GM12878 (cell line): ENCODE data around the gene PAOX.

Source experiments
- BACH1 ChIP-seq: fragments of 450-650 bp; IDR thresholded peaks from 2 replicates; pipeline ENCODE4 v1.6.1; 2017; ENCODE audit warnings: mild to moderate bottlenecking, borderline replicate concordance
- CBX5 ChIP-seq: sonication (generic); IDR thresholded peaks from 2 replicates; pipeline ENCODE4 v1.6.1; 2016; ENCODE audit warnings: low read depth, moderate library complexity, mild to moderate bottlenecking, inconsistent platforms
- GATAD2B ChIP-seq: fragments of 450-650 bp; conservative IDR thresholded peaks from 2 replicates; pipeline ENCODE4 v1.6.1; 2017; ENCODE audit warnings: low read depth, mild to moderate bottlenecking, moderate library complexity
- POLR2A ChIP-seq: IDR thresholded peaks from 2 replicates; pipeline ENCODE4 v1.6.1; 2011; ENCODE audit warnings: low read depth, mild to moderate bottlenecking, low read length
- POLR2AphosphoS5 ChIP-seq: IDR thresholded peaks from 2 replicates; pipeline ENCODE4 v1.6.1; 2011; ENCODE audit warnings: mild to moderate bottlenecking, low read length, inconsistent platforms
- RBBP5 ChIP-seq: fragments of 200-600 bp; sonication (generic); conservative IDR thresholded peaks from 2 replicates; pipeline ENCODE4 v1.6.1; 2016
- SREBF2 ChIP-seq: IDR thresholded peaks from 2 replicates; pipeline ENCODE4 v1.6.1; 2012; ENCODE audit warnings: mild to moderate bottlenecking, low read length
- TAF1 ChIP-seq: IDR thresholded peaks from 2 replicates; pipeline ENCODE4 v1.6.1; 2011; ENCODE audit warnings: mild to moderate bottlenecking, low read depth, low read length, borderline replicate concordance
- TCF7 ChIP-seq: IDR thresholded peaks from 2 replicates; pipeline ENCODE4 v1.6.1; 2014; ENCODE audit warnings: antibody characterized with exemption, borderline replicate concordance
- ZNF207 ChIP-seq: fragments of 450-650 bp; IDR thresholded peaks from 2 replicates; pipeline ENCODE4 v1.6.1; 2014; ENCODE audit warnings: antibody characterized with exemption, mild to moderate bottlenecking, borderline replicate concordance
- TF ChIP-seq, protein P1 (sequence below), 3 experiments: IDR thresholded peaks in 2 of 3; conservative IDR thresholded peaks in 1 of 3; 2 replicates each; pipeline ENCODE4 v1.5.1; 2011; ENCODE audit warnings: low read depth in 3 of 3, low read length in 3 of 3, mild to moderate bottlenecking in 3 of 3, control low read depth in 2 of 3, moderate library complexity in 2 of 3, inconsistent platforms in 1 of 3, mixed read lengths in 1 of 3; ENCODE audit not compliant: control insufficient read depth in 2 of 3, insufficient read depth in 1 of 3; ENCODE audit errors: extremely low read depth in 1 of 3
- TF ChIP-seq, protein P2 (sequence below): fragments of 450-650 bp; IDR thresholded peaks from 2 replicates; pipeline ENCODE4 v1.6.1; 2016; ENCODE audit warnings: mild to moderate bottlenecking

DNA sequence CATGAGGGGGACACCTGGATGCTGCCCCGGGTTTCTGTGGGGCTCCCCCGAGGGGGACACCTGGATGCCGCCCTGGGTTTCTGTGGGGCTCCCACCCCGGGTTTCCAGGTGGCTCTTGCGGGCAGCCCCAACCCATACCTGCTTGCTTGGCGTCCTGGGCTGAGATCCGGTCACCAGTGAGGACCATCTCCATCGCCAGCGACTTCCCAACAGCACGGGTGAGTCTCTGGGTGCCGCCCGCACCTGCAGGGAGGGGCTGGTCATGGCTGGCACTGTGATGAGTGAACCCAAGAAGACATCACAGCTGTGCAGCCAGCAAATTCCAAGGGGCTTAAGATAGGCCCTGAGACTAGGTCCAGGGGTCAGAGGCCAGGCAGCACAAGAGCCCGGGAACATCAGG, 12.3 kb upstream of the PAOX start:
- TF ChIP-seq, protein P1, sequence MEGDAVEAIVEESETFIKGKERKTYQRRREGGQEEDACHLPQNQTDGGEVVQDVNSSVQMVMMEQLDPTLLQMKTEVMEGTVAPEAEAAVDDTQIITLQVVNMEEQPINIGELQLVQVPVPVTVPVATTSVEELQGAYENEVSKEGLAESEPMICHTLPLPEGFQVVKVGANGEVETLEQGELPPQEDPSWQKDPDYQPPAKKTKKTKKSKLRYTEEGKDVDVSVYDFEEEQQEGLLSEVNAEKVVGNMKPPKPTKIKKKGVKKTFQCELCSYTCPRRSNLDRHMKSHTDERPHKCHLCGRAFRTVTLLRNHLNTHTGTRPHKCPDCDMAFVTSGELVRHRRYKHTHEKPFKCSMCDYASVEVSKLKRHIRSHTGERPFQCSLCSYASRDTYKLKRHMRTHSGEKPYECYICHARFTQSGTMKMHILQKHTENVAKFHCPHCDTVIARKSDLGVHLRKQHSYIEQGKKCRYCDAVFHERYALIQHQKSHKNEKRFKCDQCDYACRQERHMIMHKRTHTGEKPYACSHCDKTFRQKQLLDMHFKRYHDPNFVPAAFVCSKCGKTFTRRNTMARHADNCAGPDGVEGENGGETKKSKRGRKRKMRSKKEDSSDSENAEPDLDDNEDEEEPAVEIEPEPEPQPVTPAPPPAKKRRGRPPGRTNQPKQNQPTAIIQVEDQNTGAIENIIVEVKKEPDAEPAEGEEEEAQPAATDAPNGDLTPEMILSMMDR (IDR thresholded peaks at IDR 0.05 in 2 of 3, conservative IDR thresholded peaks at IDR 0.05 in 1 of 3; ENCODE audit: control insufficient read depth in 2 of 3, extremely low read depth in 1 of 3, insufficient read depth in 1 of 3, low read depth in 3 of 3, low read length in 3 of 3): no peak
- no peak for TF ChIP-seq CBX5
- no peak for TF ChIP-seq ZNF207
- no peak for TF ChIP-seq BACH1
- no peak for TF ChIP-seq RBBP5
- TF ChIP-seq TCF7: no peak
- no peak for TF ChIP-seq POLR2AphosphoS5
- TF ChIP-seq, protein P2, sequence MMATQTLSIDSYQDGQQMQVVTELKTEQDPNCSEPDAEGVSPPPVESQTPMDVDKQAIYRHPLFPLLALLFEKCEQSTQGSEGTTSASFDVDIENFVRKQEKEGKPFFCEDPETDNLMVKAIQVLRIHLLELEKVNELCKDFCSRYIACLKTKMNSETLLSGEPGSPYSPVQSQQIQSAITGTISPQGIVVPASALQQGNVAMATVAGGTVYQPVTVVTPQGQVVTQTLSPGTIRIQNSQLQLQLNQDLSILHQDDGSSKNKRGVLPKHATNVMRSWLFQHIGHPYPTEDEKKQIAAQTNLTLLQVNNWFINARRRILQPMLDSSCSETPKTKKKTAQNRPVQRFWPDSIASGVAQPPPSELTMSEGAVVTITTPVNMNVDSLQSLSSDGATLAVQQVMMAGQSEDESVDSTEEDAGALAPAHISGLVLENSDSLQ: no peak
- TF ChIP-seq POLR2A: no peak
- no peak for TF ChIP-seq SREBF2
- no peak for TF ChIP-seq GATAD2B
- TF ChIP-seq TAF1: no peak
